ENCODE results near the gene ZNF341. TPM values are rescaled to one million over a fixed set of nuclear protein-coding genes. Genes with fewer than 3 reads are reported as not detected.

Gene ZNF341
- total and polyA plus RNA-seq, 2 of the 8 experiments (the other 6 are each of a cell fraction or from before 2014, with no cell fraction given), result 5.8 to 6.4 TPM

- Histone ChIP-seq H3K56ac (replicated peaks; ENCODE audit: insufficient read length, low read depth, low read length) (no peak overlapping the region), H2AFZ (ENCODE audit: low read length) (no peak overlapping the region), H3K27me3 (replicated peaks in 1 of 4; ENCODE audit: control insufficient read depth in 3 of 4, extremely low read depth in 1 of 4, insufficient read depth in 3 of 4, low read length in 3 of 4) (no peaks in the 10 kb centered on the region; a peak in 1 of 7 replicates), H3K27ac (ENCODE audit: low read depth, low read length) (no peak overlapping the region), H4K20me1 (replicated peaks in 1 of 2; ENCODE audit: control insufficient read depth in 1 of 2, insufficient read depth in 2 of 2, low read length in 2 of 2) (no peaks in the 10 kb centered on the region), H2BK15ac (ENCODE audit: low read length) (no peak overlapping the region), H3K9ac (replicated peaks in 1 of 4; ENCODE audit: extremely low read depth in 1 of 4, low read depth in 3 of 4, low read length in 3 of 4) (no peak overlapping the region), H3K9me3 (ENCODE audit: insufficient read depth in 2 of 2, low read depth in 1 of 2, low read length in 1 of 2) (peaks cover 5 to 29% of the 10 kb centered on the region in 2 experiments; a peak in 2 of 4 replicates), H4K5ac (ENCODE audit: insufficient read length, low read depth, low read length) (no peak overlapping the region), H3K4me3 (ENCODE audit: extremely low read depth in 1 of 4, insufficient read depth in 2 of 4, low read depth in 3 of 4, low read length in 4 of 4) (no peak overlapping the region), H3K79me2 (ENCODE audit: control insufficient read depth in 1 of 2, insufficient read depth in 2 of 2, low read length in 2 of 2) (no peaks in the 10 kb centered on the region), H3K23me2 (ENCODE audit: low read depth, low read length) (no peaks in the 10 kb centered on the region), H4K8ac (ENCODE audit: extremely low read depth, insufficient read depth, low read length) (no peak overlapping the region), H3K79me1 (ENCODE audit: low read depth, low read length) (no peaks in the 10 kb centered on the region), H2BK20ac (ENCODE audit: low read length) (no peak overlapping the region), H3K4ac (replicated peaks; ENCODE audit: insufficient read length, low read depth, low read length) (no peak overlapping the region), H4K91ac (replicated peaks; ENCODE audit: insufficient read length, low read length) (no peak overlapping the region), H3K23ac (ENCODE audit: insufficient read length) (no peak overlapping the region), H2BK5ac (ENCODE audit: low read depth, low read length) (no peak overlapping the region), H2BK120ac (replicated peaks; ENCODE audit: low read depth, low read length) (no peak overlapping the region), H3K4me2 (ENCODE audit: insufficient read depth in 1 of 2, low read depth in 2 of 2, low read length in 2 of 2) (no peak overlapping the region), H2BK12ac (ENCODE audit: low read depth, low read length) (no peak overlapping the region), H2AK5ac (ENCODE audit: low read depth, low read length) (no peak overlapping the region), H3K4me1 (replicated peaks in 1 of 4; ENCODE audit: control insufficient read depth in 3 of 4, insufficient read depth in 4 of 4, low read length in 3 of 4) (no peaks in the 10 kb centered on the region), H3K36me3 (ENCODE audit: control insufficient read depth in 2 of 4, insufficient read depth in 4 of 4, low read length in 3 of 4) (no peaks in the 10 kb centered on the region; a peak in 1 of 8 replicates), H3K14ac (ENCODE audit: insufficient read length) (no peak overlapping the region), H3K18ac (ENCODE audit: extremely low read depth, low read length) (no peak overlapping the region)
- DNase-seq (ENCODE audit: low read depth in 1 of 2, low spot score in 2 of 2), result no peak
- POLR2A ChIA-PET (ENCODE audit: partially characterized antibody), result interaction anchor here (0.6 to 1.7 kb wide), 2 partner anchors 9 to 12 kb away, joined by 3 to 4 read pairs; no protein-coding TSS in a partner anchor
- WGBS, 2 experiments (ENCODE audit: extremely low coverage in 1 of 2, insufficient coverage in 1 of 2, insufficient read length in 1 of 2, insufficient replicate concordance in 2 of 2, low coverage in 1 of 2, low lambda C conversion rate in 2 of 2, missing lambda C conversion rate in 1 of 2), result 90% methylated on average over 5 of the region's 5 CpGs; no CpG with 5 or more reads in 1 of the 2 experiments
- FAIRE-seq, result no peak
- CTCF ChIA-PET (ENCODE audit: partially characterized antibody), result interaction anchor here (0.9 kb wide), 1 partner anchor 10 kb away, joined by 6 read pairs; no protein-coding TSS in a partner anchor
- TF ChIP-seq CHD1 (IDR thresholded peaks at IDR 0.05; ENCODE audit: low read depth, low read length) (no peak), MAFK (IDR thresholded peaks at IDR 0.05; ENCODE audit: low read depth, low read length) (no peak), CBX5 (IDR thresholded peaks at IDR 0.05; ENCODE audit: low read depth, low read length) (no peak), HDAC2 (IDR thresholded peaks at IDR 0.05; ENCODE audit: borderline replicate concordance in 1 of 2, low read depth in 2 of 2, low read length in 2 of 2) (no peak), TCF12 (IDR thresholded peaks at IDR 0.05; ENCODE audit: low read depth, low read length) (no peak), KDM5A (IDR thresholded peaks at IDR 0.05; ENCODE audit: low read length) (no peak), SP1 (IDR thresholded peaks at IDR 0.05; ENCODE audit: low read depth, low read length) (no peak), CTBP2 (IDR thresholded peaks at IDR 0.05; ENCODE audit: borderline replicate concordance, insufficient read depth, insufficient read length, low read length) (no peak), JUN (IDR thresholded peaks at IDR 0.05; ENCODE audit: low read depth, low read length) (no peak), SAP30 (IDR thresholded peaks at IDR 0.05; ENCODE audit: insufficient read depth, insufficient replicate concordance, low read length) (no peak), YY1 (IDR thresholded peaks at IDR 0.05; ENCODE audit: low read depth, low read length) (no peak), ASH2L (IDR thresholded peaks at IDR 0.05; ENCODE audit: low read length) (no peak), NANOG (IDR thresholded peaks at IDR 0.05; ENCODE audit: insufficient read depth, low read depth, low read length, poor library complexity, severe bottlenecking) (no peak), TEAD4 (IDR thresholded peaks at IDR 0.05; ENCODE audit: low read depth, low read length) (no peak), BRCA1 (IDR thresholded peaks at IDR 0.05; ENCODE audit: low read depth, low read length) (no peak)
These were observed 28.9 kb upstream of the ZNF341 start for GRCh38 chr20:33702861-33703260.

Data from H1 (cell line).